ENCODE measurements around the gene PPHLN1. TPM values are rescaled to one million over a fixed set of nuclear protein-coding genes. Genes with fewer than 3 reads are reported as not detected.

PPHLN1 gene
- total RNA-seq, 4 donors from 2014 or later: 43.2 to 88.9 (median 56.0) TPM

GRCh38 chr12:42409471-42409870 is 83.5 kb downstream of the PPHLN1 start:
- TF ChIP-seq POLR2AphosphoS5 (IDR thresholded peaks at IDR 0.05): no peak
- TF ChIP-seq POLR2A (IDR thresholded peaks at IDR 0.05): no peak
- TF ChIP-seq EP300 (IDR thresholded peaks at IDR 0.05): no peak
- TF ChIP-seq CTCF (IDR thresholded peaks at IDR 0.05): no peak
- 59 to 80% methylated on average over 1 to 2 of the region's 2 CpGs for WGBS, 2 donors (ENCODE audit: low coverage in 1 of 2)
- Histone ChIP-seq H3K4me1 (no peaks in the 10 kb centered on the region), H3K4me3 (no peak overlapping the region), H3K27me3 (no peaks in the 10 kb centered on the region), H3K36me3 (peaks cover 0 to 17% of the 10 kb centered on the region in 2 donors), H3K27ac (no peak overlapping the region), H3K9me3 (no peaks in the 10 kb centered on the region)
- ATAC-seq: no peak

GRCh38 chr12:42410340-42410739 is 84.4 kb downstream of the PPHLN1 start:
- Histone ChIP-seq H3K27me3 (no peaks in the 10 kb centered on the region), H3K4me1 (no peaks in the 10 kb centered on the region), H3K9me3 (no peaks in the 10 kb centered on the region), H3K4me3 (no peak overlapping the region), H3K27ac (no peak overlapping the region), H3K36me3 (peaks cover 0 to 13% of the 10 kb centered on the region in 2 donors)
- 7 to 40% methylated on average over 1 of the region's 1 CpG for WGBS, 2 donors (ENCODE audit: low coverage in 1 of 2)
- no peak for TF ChIP-seq POLR2AphosphoS5 (IDR thresholded peaks at IDR 0.05)
- no peak for TF ChIP-seq POLR2A (IDR thresholded peaks at IDR 0.05)
- no peak for TF ChIP-seq CTCF (IDR thresholded peaks at IDR 0.05)
- no peak for ATAC-seq

GRCh38 chr12:42420395-42420794 is 94.4 kb downstream of the PPHLN1 start:
- Histone ChIP-seq H3K4me3 (no peak overlapping the region), H3K36me3 (no peaks in the 10 kb centered on the region), H3K27me3 (no peaks in the 10 kb centered on the region), H3K9me3 (no peaks in the 10 kb centered on the region), H3K4me1 (peaks cover 0 to 15% (median 0%) of the 10 kb centered on the region in 3 donors), H3K27ac (no peak overlapping the region)
- ATAC-seq: no peak
- WGBS, 2 donors (ENCODE audit: low coverage in 1 of 2): 100% methylated on average over 2 of the region's 3 CpGs; no CpG with 5 or more reads in 1 of the 2 donors
- TF ChIP-seq EP300 (IDR thresholded peaks at IDR 0.05) (no peak), POLR2A (IDR thresholded peaks at IDR 0.05) (no peak), CTCF (IDR thresholded peaks at IDR 0.05) (no peak), POLR2AphosphoS5 (IDR thresholded peaks at IDR 0.05) (no peak)

GRCh38 chr12:42421844-42422779 is 96.1 kb downstream of the PPHLN1 start:
- Histone ChIP-seq H3K36me3 (no peaks in the 10 kb centered on the region), H3K27me3 (no peaks in the 10 kb centered on the region), H3K9me3 (no peaks in the 10 kb centered on the region), H3K4me3 (no peak overlapping the region), H3K27ac (no peak overlapping the region), H3K4me1 (peaks cover 0 to 15% (median 0%) of the 10 kb centered on the region in 3 donors)
- TF ChIP-seq POLR2AphosphoS5 (IDR thresholded peaks at IDR 0.05) (no peak), POLR2A (IDR thresholded peaks at IDR 0.05) (no peak), CTCF (IDR thresholded peaks at IDR 0.05) (no peak), EP300 (IDR thresholded peaks at IDR 0.05) (no peak)
- 43 to 67% methylated on average over 3 of the region's 3 CpGs for WGBS, 2 donors (ENCODE audit: low coverage in 1 of 2)
- peak; percentile 74 for ATAC-seq

- WGBS, 2 donors (ENCODE audit: low coverage in 1 of 2): 81 to 100% methylated on average over 1 of the region's 1 CpG
- Histone ChIP-seq H3K27ac (no peak overlapping the region), H3K4me1 (peaks cover 0 to 15% (median 0%) of the 10 kb centered on the region in 3 donors), H3K9me3 (no peaks in the 10 kb centered on the region), H3K4me3 (no peak overlapping the region), H3K27me3 (no peaks in the 10 kb centered on the region), H3K36me3 (no peaks in the 10 kb centered on the region)
- no peak for TF ChIP-seq POLR2A (IDR thresholded peaks at IDR 0.05)
- TF ChIP-seq CTCF (IDR thresholded peaks at IDR 0.05): no peak
- TF ChIP-seq EP300 (IDR thresholded peaks at IDR 0.05): no peak
- TF ChIP-seq POLR2AphosphoS5 (IDR thresholded peaks at IDR 0.05): no peak
- no peak for ATAC-seq
These were observed 96.8 kb downstream of the PPHLN1 start for GRCh38 chr12:42422785-42423184.
